GM12878 (cell line): Measurements from ENCODE around the gene PERP. TPM values are rescaled to one million over a fixed set of nuclear protein-coding genes. Genes with fewer than 3 reads are reported as not detected.

ENCODE experiments used
- ATAC-seq: fragments of 200-7000 bp; cut with Tn5 transposase; 3 replicates; pipeline ENCODE4 v1.9.1; 2020; ENCODE audit warnings: mild to moderate bottlenecking, moderate library complexity
- BruUV-seq: library from RNA; stranded (reverse); fragments of 400-500 nt; replicated peaks from 2 replicates; lab custom pipeline; 2021; lab: Mats Ljungman, UMichigan
- CTCF ChIA-PET: fragments of 300-600 bp; sonication (Branson Sonifier 250); formaldehyde crosslinking; extraction: SDS; loops from one replicate; lab custom pipeline; 2021; ENCODE audit warnings: inconsistent platforms; lab: Yijun Ruan, JAX
- POLR2A ChIA-PET: fragments of 350-600 bp; formaldehyde crosslinking; extraction: SDS; loops from one replicate; lab custom pipeline; 2021; ENCODE audit warnings: inconsistent platforms; lab: Charles Lee
- RAD21 ChIA-PET: fragments of 300-600 bp; sonication (Branson Sonifier 250); formaldehyde crosslinking; loops from one replicate; lab custom pipeline; 2023; ENCODE audit warnings: antibody characterized with exemption; ENCODE audit not compliant: unreplicated experiment; lab: Charles Lee
- SMC1A ChIA-PET: fragments of 300-600 bp; sonication (Branson Sonifier 250); formaldehyde crosslinking; loops from one replicate; lab custom pipeline; 2023; ENCODE audit not compliant: unreplicated experiment, uncharacterized antibody; lab: Charles Lee
- DNase-seq: peaks from one replicate; pipeline ENCODE4 v3.0.0-alpha.2; 2011; ENCODE audit warnings: low read depth, low spot score
- FAIRE-seq: peaks from 3 replicates; lab custom pipeline; 2011; peaks lifted over from hg19 to GRCh38; lab: Jason Lieb, UNC
- H2AFZ ChIP-seq: 2 replicates; pipeline ENCODE4 v1.6.0; 2011; ENCODE audit warnings: low read depth, low read length, control low read depth; ENCODE audit not compliant: control insufficient read depth
- H3K27ac ChIP-seq: 2 replicates; pipeline ENCODE4 v1.5.1; 2011; ENCODE audit warnings: control low read depth; ENCODE audit not compliant: control insufficient read depth, insufficient read depth
- H3K27me3 ChIP-seq, 2 experiments: replicated peaks in 1 of 2; 2 replicates each; pipeline versions ENCODE4 v1.6.0 to v1.6.1; 2011; ENCODE audit warnings: low read length in 1 of 2; ENCODE audit not compliant: control insufficient read depth in 2 of 2, insufficient read depth in 2 of 2
- H3K36me3 ChIP-seq, 2 experiments: 2 replicates each; pipeline ENCODE4 v1.5.1; 2011; ENCODE audit warnings: low read length in 1 of 2; ENCODE audit not compliant: control insufficient read depth in 2 of 2, insufficient read depth in 2 of 2
- H3K4me1 ChIP-seq: 2 replicates; pipeline ENCODE4 v1.6.1; 2011; ENCODE audit warnings: mild to moderate bottlenecking, low read length, moderate library complexity, mixed read lengths; ENCODE audit not compliant: control insufficient read depth, insufficient read depth
- H3K4me2 ChIP-seq: 2 replicates; pipeline ENCODE4 v1.6.0; 2011; ENCODE audit warnings: control low read depth; ENCODE audit not compliant: control insufficient read depth, insufficient read depth
- H3K4me3 ChIP-seq: fragments of 200-600 bp; sonication (generic); 2 replicates; pipeline ENCODE4 v1.5.1; 2016
- H3K79me2 ChIP-seq: 2 replicates; pipeline ENCODE4 v1.6.0; 2011; ENCODE audit warnings: low read length; ENCODE audit not compliant: control insufficient read depth, insufficient read depth
- H3K9ac ChIP-seq: 2 replicates; pipeline ENCODE4 v1.8.0; 2011; ENCODE audit warnings: low read length, control low read depth, mixed read lengths; ENCODE audit not compliant: control insufficient read depth, insufficient read depth
- H3K9me3 ChIP-seq: replicated peaks from 3 replicates; pipeline ENCODE4 v1.5.1; 2011; ENCODE audit warnings: mild to moderate bottlenecking, low read length; ENCODE audit not compliant: control insufficient read depth, insufficient read depth
- H4K20me1 ChIP-seq: 2 replicates; pipeline ENCODE4 v1.6.0; 2011; ENCODE audit not compliant: control insufficient read depth, insufficient read depth
- ASH2L ChIP-seq: fragments of 300-600, 200-600 bp; sonication (generic); IDR thresholded peaks from 2 replicates; pipeline ENCODE4 v1.6.1; 2017; ENCODE audit warnings: low read depth, mild to moderate bottlenecking, borderline replicate concordance
- BACH1 ChIP-seq: fragments of 450-650 bp; IDR thresholded peaks from 2 replicates; pipeline ENCODE4 v1.6.1; 2017; ENCODE audit warnings: mild to moderate bottlenecking, borderline replicate concordance
- CEBPB ChIP-seq, 2 experiments: fragments of 150-350 bp in 1 of 2; IDR thresholded peaks; 2 replicates each; pipeline ENCODE4 v1.6.1; 2012 to 2014; ENCODE audit warnings: low read depth in 2 of 2, low read length in 2 of 2, borderline replicate concordance in 1 of 2, inconsistent platforms in 1 of 2
- FOXM1 ChIP-seq: IDR thresholded peaks from 2 replicates; pipeline ENCODE4 v1.6.1; 2012; ENCODE audit warnings: low read depth, mild to moderate bottlenecking, inconsistent platforms, low read length, moderate library complexity
- HSF1 ChIP-seq: fragments of 150-350 bp; IDR thresholded peaks from 2 replicates; pipeline ENCODE4 v1.6.1; 2014; ENCODE audit warnings: mild to moderate bottlenecking, low read depth, low read length
- IKZF1 ChIP-seq: fragments of 450-650 bp; conservative IDR thresholded peaks from 2 replicates; pipeline ENCODE4 v1.6.1; 2017; ENCODE audit warnings: antibody characterized with exemption, mild to moderate bottlenecking
- JUNB ChIP-seq: IDR thresholded peaks from 2 replicates; pipeline ENCODE4 v1.6.1; 2016; ENCODE audit warnings: antibody characterized with exemption, mild to moderate bottlenecking
- JUND ChIP-seq: IDR thresholded peaks from 2 replicates; pipeline ENCODE4 v1.6.1; 2012; ENCODE audit warnings: low read depth, mild to moderate bottlenecking, low read length, improper control_type of control experiment, moderate library complexity
- MAX ChIP-seq: IDR thresholded peaks from 2 replicates; pipeline ENCODE4 v1.6.1; 2012; ENCODE audit warnings: low read depth, low read length, improper control_type of control experiment
- NR2C1 ChIP-seq: fragments of 450-650 bp; IDR thresholded peaks from 2 replicates; pipeline ENCODE4 v1.6.1; 2017; ENCODE audit warnings: antibody characterized with exemption, mild to moderate bottlenecking, moderate library complexity
- PML ChIP-seq: IDR thresholded peaks from 2 replicates; pipeline ENCODE4 v1.6.1; 2012; ENCODE audit warnings: low read length, inconsistent platforms
- RAD21 ChIP-seq: IDR thresholded peaks from 2 replicates; pipeline ENCODE4 v1.6.1; 2011; ENCODE audit warnings: mild to moderate bottlenecking, low read depth, low read length, moderate library complexity; ENCODE audit not compliant: insufficient read depth
- RELA ChIP-seq: fragments of 450-650 bp; IDR thresholded peaks from 2 replicates; pipeline ENCODE4 v1.8.0; 2014; ENCODE audit warnings: borderline replicate concordance; ENCODE audit not compliant: partially characterized antibody
- RUNX3 ChIP-seq: IDR thresholded peaks from 2 replicates; pipeline ENCODE4 v1.6.1; 2012; ENCODE audit warnings: low read length, inconsistent platforms
- SP1 ChIP-seq: IDR thresholded peaks from one replicate; pipeline ENCODE4 v1.6.1; 2011; ENCODE audit warnings: low read depth, low read length
- SPI1 ChIP-seq: IDR thresholded peaks from 2 replicates; pipeline ENCODE4 v1.6.1; 2011; ENCODE audit warnings: low read depth, mild to moderate bottlenecking, low read length, moderate library complexity, borderline replicate concordance; ENCODE audit not compliant: insufficient read depth
- whole genome bisulfite sequencing: methylation state at CpG from one replicate; pipeline ENCODE4 v1.1.6; 2016; ENCODE audit warnings: low lambda C conversion rate; ENCODE audit not compliant: insufficient replicate concordance, insufficient coverage; ENCODE audit errors: missing lambda C conversion rate; 5-methylcytosine and 5-hydroxymethylcytosine counted together
- in situ Hi-C: fragments of 300-500 bp; cut with MboI; formaldehyde crosslinking; loops from 9 replicates; pipeline ENCODE4 v1.14.3; 2018; ENCODE audit warnings: mixed read lengths
- intact Hi-C: fragments of 100-400 bp; cut with micrococcal nuclease; formaldehyde crosslinking; loops from one replicate; pipeline ENCODE4 v1.14.2; 2022; ENCODE audit not compliant: unreplicated experiment
- polyA plus RNA-seq, 11 experiments: library from polyadenylated mRNA; depleted of rRNA in 4 of 11; unstranded in 6 of 11; stranded (reverse) in 5 of 11; fragments of >200 nt; fragmentation: Nextera tagmentation in 4 of 11; fragmentation: Illumina TruSeq in 1 of 11; extraction: Ambion mirVana in 4 of 11; extraction: Trizol in 1 of 11; gene quantifications; 1 replicate in 1 of 11; 2 replicates in 10 of 11; pipeline versions ENCODE4 v1.2.1 to v1.2.3, GENCODE V29; 2011 to 2016; ENCODE audit warnings: inconsistent platforms in 2 of 11, missing spikeins in 2 of 11, low read depth in 1 of 11
- total RNA-seq, 4 experiments: library from RNA; depleted of rRNA in 3 of 4; stranded (reverse); fragments of >200 nt in 3 of 4; fragmentation: Illumina TruSeq in 1 of 4; extraction: Trizol in 1 of 4; gene quantifications; 2 replicates each; pipeline versions ENCODE4 v1.2.1 to v1.2.3, GENCODE V29; 2013 to 2021

Gene PERP
- total and polyA plus RNA-seq, 10 of the 15 experiments (the other 5 are each of a cell fraction or from before 2014, with no cell fraction given), result 0.37 to 2.4 (median 0.75) TPM

- no peak overlapping the region for H2AFZ ChIP-seq
- no peaks in the 10 kb centered on the region for H3K9me3 ChIP-seq
- no peaks in the 10 kb centered on the region for H3K79me2 ChIP-seq
- no peak for TF ChIP-seq RELA
- TF ChIP-seq CEBPB (IDR thresholded peaks at IDR 0.05; ENCODE audit: borderline replicate concordance in 1 of 2, low read depth in 2 of 2, low read length in 2 of 2), result no peak
- TF ChIP-seq PML, result no peak
- H3K4me2 ChIP-seq, result no peak overlapping the region
- no peak for ATAC-seq
- intact Hi-C loops (loop anchor here (5.0 kb wide), 2 partner anchors 238 to 438 kb away; partner anchors contain the start of gene TNFAIP3), in situ Hi-C loops (no loop called here)
- H3K9ac ChIP-seq, result no peak overlapping the region
- BruUV-seq, result TSS peak; percentile 71
- H3K36me3 ChIP-seq, result no peaks in the 10 kb centered on the region
- no peak overlapping the region for H3K27ac ChIP-seq
- no peaks in the 10 kb centered on the region for H4K20me1 ChIP-seq
- 0 out of 2 replicates have a peak, but pooled peaks cover 5% of the 10 kb centered on the region for H3K4me1 ChIP-seq
- no peak for FAIRE-seq
- peaks cover 2 to 31% of the 10 kb centered on the region in 2 experiments for H3K27me3 ChIP-seq
- ChIA-PET CTCF (interaction anchor here (1.0 to 3.8 kb wide), 6 partner anchors 10 to 764 kb away, joined by 3 to 52 read pairs (median 8); no protein-coding TSS in a partner anchor), POLR2A (no interaction called here), SMC1A (interaction anchor here (0.8 to 3.5 kb wide), 7 partner anchors 10 to 658 kb away, joined by 3 to 27 read pairs (median 4); no protein-coding TSS in a partner anchor), RAD21 (interaction anchor here (1.1 to 3.5 kb wide), 6 partner anchors 11 to 401 kb away, joined by 3 to 24 read pairs (median 10); no protein-coding TSS in a partner anchor)
- 80% methylated on average over 5 of the region's 5 CpGs for WGBS
- no peak for DNase-seq
- no peak overlapping the region for H3K4me3 ChIP-seq
Observed at GRCh38 chr6:138105446-138105845, 1.8 kb downstream of the PERP start.

GRCh38 chr6:138104618-138105213, 2.5 kb downstream of the PERP start:
- no peak overlapping the region for H3K4me2 ChIP-seq
- SMC1A ChIA-PET, result interaction anchor here (0.8 to 3.5 kb wide), 5 partner anchors 11 to 659 kb away, joined by 3 to 27 read pairs (median 4); no protein-coding TSS in a partner anchor
- no peak overlapping the region for H2AFZ ChIP-seq
- FAIRE-seq (no peak), ATAC-seq (no peak), DNase-seq (no peak)
- no peak overlapping the region for H3K9ac ChIP-seq
- POLR2A ChIA-PET, result no interaction called here
- H3K4me3 ChIP-seq, result no peak overlapping the region
- no peaks in the 10 kb centered on the region for H4K20me1 ChIP-seq
- in situ Hi-C loops (no loop called here), intact Hi-C loops (loop anchor here (5.0 kb wide), 2 partner anchors 237 to 437 kb away; partner anchors contain the start of gene TNFAIP3)
- peaks cover 2 to 31% of the 10 kb centered on the region in 2 experiments for H3K27me3 ChIP-seq
- WGBS, result 46% methylated on average over 10 of the region's 10 CpGs
- H3K4me1 ChIP-seq, result 0 out of 2 replicates have a peak, but pooled peaks cover 5% of the 10 kb centered on the region
- RAD21 ChIA-PET, result interaction anchor here (0.7 to 3.5 kb wide), 6 partner anchors 12 to 453 kb away, joined by 3 to 24 read pairs (median 4); no protein-coding TSS in a partner anchor
- no TSS peak for BruUV-seq
- CTCF ChIA-PET, result interaction anchor here (0.6 to 3.8 kb wide), 6 partner anchors 11 to 562 kb away, joined by 3 to 52 read pairs (median 7); no protein-coding TSS in a partner anchor
- H3K36me3 ChIP-seq, result no peaks in the 10 kb centered on the region
- no peak for TF ChIP-seq NR2C1
- no peak for TF ChIP-seq FOXM1
- TF ChIP-seq JUND, result no peak
- no peak for TF ChIP-seq HSF1
- TF ChIP-seq IKZF1, result no peak
- no peak for TF ChIP-seq BACH1
- TF ChIP-seq MAX, result no peak
- TF ChIP-seq JUNB, result no peak
- TF ChIP-seq ASH2L, result no peak
- no peak for TF ChIP-seq RAD21
- no peak for TF ChIP-seq RUNX3
- TF ChIP-seq SP1, result no peak
- no peak for TF ChIP-seq SPI1
- no peak overlapping the region for H3K27ac ChIP-seq
- H3K9me3 ChIP-seq, result no peaks in the 10 kb centered on the region
- no peaks in the 10 kb centered on the region for H3K79me2 ChIP-seq
